Thoracic aorta endothelial cell (primary cell): ENCODE results near the gene ODAM. TPM values are rescaled to one million over a fixed set of nuclear protein-coding genes. Genes with fewer than 3 reads are reported as not detected.

Source experiments
- total RNA-seq: library from RNA; depleted of rRNA; stranded (reverse); fragments of >200 nt; gene quantifications from 2 replicates; pipeline ENCODE4 v1.2.3, GENCODE V29; 2012

ODAM gene
- total RNA-seq = not detected in 2 replicates

GRCh38 chr4:70195425-70195824, at the start of gene ODAM:
TSS of gene ODAM (plus strand) at chr4:70195725. CDS start at chr4:70196544, 819 bp downstream.

GRCh38 chr4:70153937-70154336, 41.6 kb upstream of the ODAM start, which contains the start of gene PRR27:
TSS of gene PRR27 (plus strand) at chr4:70154237. CDS start at chr4:70154376, 139 bp downstream.

GRCh38 chr4:70225824-70226223, 30.3 kb downstream of the ODAM start, which contains the start of gene FDCSP:
TSS of gene FDCSP (plus strand) at chr4:70226124. CDS start at chr4:70231195, 5,071 bp downstream.

GRCh38 chr4:70242297-70242696, 46.8 kb downstream of the ODAM start, which contains the start of gene CSN3:
TSS of gene CSN3 (plus strand) at chr4:70242597. CDS start at chr4:70244820, 2,223 bp downstream.

Other genes starting within 250 kb of the ODAM start
- gene CSN2, start 230.0 kb upstream of the ODAM start, total RNA-seq = not detected in 2 replicates
- not detected in 2 replicates for gene STATH, start 199.8 kb upstream of the ODAM start, total RNA-seq
- not detected in 2 replicates for gene HTN3, start 167.3 kb upstream of the ODAM start, total RNA-seq
- not detected in 2 replicates for gene HTN1, start 145.3 kb upstream of the ODAM start, total RNA-seq
- not detected in 2 replicates for gene PRR27, start 41.5 kb upstream of the ODAM start, total RNA-seq
- gene FDCSP, start 30.4 kb downstream of the ODAM start, total RNA-seq = not detected in 2 replicates
- gene CSN3, start 46.9 kb downstream of the ODAM start, total RNA-seq = not detected in 2 replicates
- gene CABS1, start 139.3 kb downstream of the ODAM start, total RNA-seq = not detected in 2 replicates
- not detected in 2 replicates for gene SMR3A, start 165.0 kb downstream of the ODAM start, total RNA-seq
- gene SMR3B, start 187.4 kb downstream of the ODAM start, total RNA-seq = 0.22 TPM in 1 of 2 replicates, not detected in the other
- not detected in 2 replicates for gene OPRPN, start 202.2 kb downstream of the ODAM start, total RNA-seq